ENCODE results near the gene SPATA31C1. TPM values are rescaled to one million over a fixed set of nuclear protein-coding genes. Genes with fewer than 3 reads are reported as not detected.
"Not testable (repeated sequence)": the region's sequence is repeated elsewhere in the genome, so short reads cannot be mapped to it uniquely, and the experiment has no call there.

SPATA31C1 gene
- total RNA-seq, 1 experiment from 2014 or later: not detected

- DNase-seq (ENCODE audit: low read depth): peak; percentile 0
These were observed 30.7 kb upstream of the SPATA31C1 start for GRCh38 chr9:87886933-87887505.

GRCh38 chr9:87887661-87888480 is 29.9 kb upstream of the SPATA31C1 start:
- peak; percentile 1 for DNase-seq (ENCODE audit: low read depth)

GRCh38 chr9:87888501-87888900 is 29.3 kb upstream of the SPATA31C1 start:
- DNase-seq (ENCODE audit: low read depth): peak; percentile 1

GRCh38 chr9:87889065-87889881 is 28.5 kb upstream of the SPATA31C1 start:
- DNase-seq (ENCODE audit: low read depth): peak; percentile 1

GRCh38 chr9:87889882-87890252 is 27.9 kb upstream of the SPATA31C1 start:
- no peak for DNase-seq (ENCODE audit: low read depth)

GRCh38 chr9:87890837-87891236 is 26.9 kb upstream of the SPATA31C1 start:
- DNase-seq (ENCODE audit: low read depth): no peak

- no peak for DNase-seq (ENCODE audit: low read depth)
These were observed 26.0 kb upstream of the SPATA31C1 start for GRCh38 chr9:87891754-87892153.

GRCh38 chr9:87892956-87893355 is 24.8 kb upstream of the SPATA31C1 start:
- DNase-seq (ENCODE audit: low read depth): no peak

GRCh38 chr9:87894998-87895625 is 22.6 kb upstream of the SPATA31C1 start:
- no peak for DNase-seq (ENCODE audit: low read depth)

- no peak for DNase-seq (ENCODE audit: low read depth)
These were observed 20.9 kb upstream of the SPATA31C1 start for GRCh38 chr9:87896891-87897290.

- DNase-seq (ENCODE audit: low read depth): no peak
These were observed 19.6 kb upstream of the SPATA31C1 start for GRCh38 chr9:87898151-87898550.

- DNase-seq (ENCODE audit: low read depth): not testable (repeated sequence)
These were observed 15.4 kb upstream of the SPATA31C1 start for GRCh38 chr9:87902371-87902770.

- DNase-seq (ENCODE audit: low read depth): peak; percentile 91
These were observed 8.3 kb upstream of the SPATA31C1 start for GRCh38 chr9:87909310-87910041.

GRCh38 chr9:87910821-87911220 is 6.9 kb upstream of the SPATA31C1 start:
- DNase-seq (ENCODE audit: low read depth): no peak

- not testable (repeated sequence) for DNase-seq (ENCODE audit: low read depth)
These were observed 1.3 kb downstream of the SPATA31C1 start for GRCh38 chr9:87919013-87919412.

- not testable (repeated sequence) for DNase-seq (ENCODE audit: low read depth)
These were observed 3.8 kb downstream of the SPATA31C1 start for GRCh38 chr9:87921561-87921960.

GRCh38 chr9:87923012-87923411 is 5.2 kb downstream of the SPATA31C1 start:
- not testable (repeated sequence) for DNase-seq (ENCODE audit: low read depth)

GRCh38 chr9:87924851-87925250 is 7.1 kb downstream of the SPATA31C1 start:
- not testable (repeated sequence) for DNase-seq (ENCODE audit: low read depth)

GRCh38 chr9:87929152-87929551 is 11.4 kb downstream of the SPATA31C1 start:
- DNase-seq (ENCODE audit: low read depth): not testable (repeated sequence)

- not testable (repeated sequence) for DNase-seq (ENCODE audit: low read depth)
These were observed 16.7 kb downstream of the SPATA31C1 start for GRCh38 chr9:87934444-87934843.

GRCh38 chr9:87937352-87937751 is 19.6 kb downstream of the SPATA31C1 start:
- not testable (repeated sequence) for DNase-seq (ENCODE audit: low read depth)

Data from Daoy (cell line).